GM12872 (cell line): ENCODE measurements around the gene LGI4.

ENCODE experiments used
- TF ChIP-seq, protein P1 (sequence below): IDR thresholded peaks from 3 replicates; pipeline ENCODE4 v1.5.1; 2011; ENCODE audit warnings: low read depth, mild to moderate bottlenecking, low read length, moderate library complexity; ENCODE audit not compliant: insufficient read depth

LGI4 gene

DNA sequence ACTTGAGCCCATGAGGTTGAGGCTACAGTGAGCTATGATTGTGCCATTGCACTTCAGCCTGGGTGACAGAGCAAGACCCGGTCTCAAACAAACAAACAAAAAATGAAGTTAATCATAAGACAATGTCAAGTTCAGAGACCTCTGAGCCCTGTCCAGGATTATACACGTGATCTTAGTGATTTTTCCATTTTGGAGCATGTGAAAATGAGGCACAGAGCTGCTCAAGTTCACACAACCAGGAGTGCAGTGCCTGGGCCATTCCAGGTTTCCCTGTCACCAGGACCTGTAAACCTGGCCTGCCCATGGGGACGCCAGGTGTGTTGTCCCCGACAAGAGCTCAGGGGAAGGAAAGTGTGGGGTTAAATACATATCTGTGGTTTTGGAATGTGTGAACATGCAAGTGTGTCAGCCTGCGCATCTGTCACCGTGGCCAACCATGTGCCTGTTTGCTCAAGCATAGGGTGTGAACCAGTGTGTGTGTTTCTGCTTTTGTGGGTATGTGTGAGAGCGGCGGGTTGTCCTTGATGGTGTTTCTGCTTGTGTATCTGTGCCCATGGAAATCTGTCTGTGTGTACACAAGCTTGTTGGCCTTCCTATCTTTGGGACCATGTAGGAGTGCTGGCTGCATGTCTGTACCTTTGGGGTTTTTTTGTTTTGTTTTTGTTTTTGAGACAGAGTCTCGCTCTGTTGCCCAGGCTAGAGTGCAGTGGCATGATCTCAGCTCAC is 2.3 kb upstream of the LGI4 start:
- TF ChIP-seq, protein P1, sequence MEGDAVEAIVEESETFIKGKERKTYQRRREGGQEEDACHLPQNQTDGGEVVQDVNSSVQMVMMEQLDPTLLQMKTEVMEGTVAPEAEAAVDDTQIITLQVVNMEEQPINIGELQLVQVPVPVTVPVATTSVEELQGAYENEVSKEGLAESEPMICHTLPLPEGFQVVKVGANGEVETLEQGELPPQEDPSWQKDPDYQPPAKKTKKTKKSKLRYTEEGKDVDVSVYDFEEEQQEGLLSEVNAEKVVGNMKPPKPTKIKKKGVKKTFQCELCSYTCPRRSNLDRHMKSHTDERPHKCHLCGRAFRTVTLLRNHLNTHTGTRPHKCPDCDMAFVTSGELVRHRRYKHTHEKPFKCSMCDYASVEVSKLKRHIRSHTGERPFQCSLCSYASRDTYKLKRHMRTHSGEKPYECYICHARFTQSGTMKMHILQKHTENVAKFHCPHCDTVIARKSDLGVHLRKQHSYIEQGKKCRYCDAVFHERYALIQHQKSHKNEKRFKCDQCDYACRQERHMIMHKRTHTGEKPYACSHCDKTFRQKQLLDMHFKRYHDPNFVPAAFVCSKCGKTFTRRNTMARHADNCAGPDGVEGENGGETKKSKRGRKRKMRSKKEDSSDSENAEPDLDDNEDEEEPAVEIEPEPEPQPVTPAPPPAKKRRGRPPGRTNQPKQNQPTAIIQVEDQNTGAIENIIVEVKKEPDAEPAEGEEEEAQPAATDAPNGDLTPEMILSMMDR = no peak

DNA sequence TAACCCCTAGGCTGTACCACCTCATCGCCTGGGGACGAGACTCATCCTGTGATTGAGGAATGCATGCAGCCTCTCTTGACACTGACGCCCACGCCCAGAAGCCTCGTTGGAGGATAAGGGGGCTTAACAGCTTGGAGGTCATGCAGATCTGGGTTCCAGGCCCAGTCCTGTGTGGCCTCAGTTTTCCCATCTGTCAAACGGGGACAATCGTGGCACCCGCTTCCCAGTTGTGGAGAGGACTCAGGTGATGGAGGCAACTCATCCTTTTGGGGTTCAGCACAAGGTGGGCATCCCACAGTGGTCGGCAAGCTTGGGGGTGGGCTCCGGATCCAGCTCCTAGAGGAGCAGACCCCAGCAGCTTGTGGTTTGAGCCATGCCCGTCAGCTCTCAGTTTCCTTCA is 1.4 kb upstream of the LGI4 start:
- TF ChIP-seq, protein P1 = no peak

DNA sequence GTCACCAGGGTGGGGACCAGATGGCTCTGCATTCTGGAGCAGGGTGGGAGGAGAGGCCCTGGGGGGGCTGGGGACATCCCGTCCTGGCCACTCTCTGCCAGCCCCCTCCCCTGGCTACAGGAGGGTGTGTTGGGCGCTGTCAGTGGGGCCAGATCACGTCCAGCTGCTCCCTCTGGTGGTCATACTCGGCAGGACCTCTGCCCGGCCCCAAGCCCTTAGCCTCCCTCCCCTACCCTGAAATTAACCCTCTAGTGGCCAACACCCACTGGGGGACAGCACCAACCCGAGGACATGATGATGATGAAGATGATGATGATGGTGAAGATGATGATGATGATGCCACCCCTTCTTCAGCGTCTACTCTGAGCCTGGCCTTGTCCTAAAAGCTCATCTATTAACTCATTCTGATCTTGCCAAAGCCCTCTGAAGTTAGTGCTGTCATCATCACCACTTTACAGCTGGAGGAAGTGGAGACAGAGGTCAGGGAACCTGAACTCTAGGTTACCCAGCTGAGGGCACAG is 590 bp upstream of the LGI4 start:
- TF ChIP-seq, protein P1 = peak; percentile 90

DNA sequence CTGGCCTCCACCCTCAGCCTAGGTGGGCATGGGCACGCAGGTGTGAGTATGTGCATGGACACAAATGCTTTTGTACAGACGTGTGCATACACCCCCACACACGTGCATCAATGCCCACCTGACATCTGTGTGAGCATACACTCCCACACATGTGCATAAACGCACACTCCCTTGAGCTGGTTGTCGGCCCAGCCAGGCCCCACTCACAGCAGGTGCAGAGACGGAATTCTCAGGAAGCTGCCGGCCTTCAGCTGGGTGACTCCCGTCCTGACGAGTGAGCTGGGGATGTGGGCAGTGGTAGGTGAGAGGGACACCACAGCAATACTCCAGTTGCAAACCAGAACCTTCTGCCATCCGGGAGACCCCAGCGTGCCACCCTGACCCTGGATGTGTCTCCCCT is 1.0 kb downstream of the LGI4 start:
- TF ChIP-seq, protein P1 = no peak

DNA sequence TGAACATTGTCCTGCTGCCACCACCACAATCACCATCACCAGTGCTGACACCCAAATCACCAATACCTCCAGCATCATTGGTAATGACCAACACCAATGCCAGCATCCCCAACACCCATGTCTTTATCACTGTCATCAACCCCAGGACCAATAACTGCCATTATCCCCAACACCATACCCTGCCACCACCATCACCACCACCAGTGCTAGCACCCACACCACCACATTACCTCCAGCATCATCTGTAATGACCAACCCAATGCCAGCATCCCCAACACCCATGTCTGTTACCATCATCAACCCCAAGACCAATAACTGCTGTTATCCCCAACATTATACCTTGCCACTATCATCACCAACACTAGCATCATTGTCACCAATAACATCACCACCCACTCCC is 2.6 kb downstream of the LGI4 start:
- TF ChIP-seq, protein P1 = no peak

DNA sequence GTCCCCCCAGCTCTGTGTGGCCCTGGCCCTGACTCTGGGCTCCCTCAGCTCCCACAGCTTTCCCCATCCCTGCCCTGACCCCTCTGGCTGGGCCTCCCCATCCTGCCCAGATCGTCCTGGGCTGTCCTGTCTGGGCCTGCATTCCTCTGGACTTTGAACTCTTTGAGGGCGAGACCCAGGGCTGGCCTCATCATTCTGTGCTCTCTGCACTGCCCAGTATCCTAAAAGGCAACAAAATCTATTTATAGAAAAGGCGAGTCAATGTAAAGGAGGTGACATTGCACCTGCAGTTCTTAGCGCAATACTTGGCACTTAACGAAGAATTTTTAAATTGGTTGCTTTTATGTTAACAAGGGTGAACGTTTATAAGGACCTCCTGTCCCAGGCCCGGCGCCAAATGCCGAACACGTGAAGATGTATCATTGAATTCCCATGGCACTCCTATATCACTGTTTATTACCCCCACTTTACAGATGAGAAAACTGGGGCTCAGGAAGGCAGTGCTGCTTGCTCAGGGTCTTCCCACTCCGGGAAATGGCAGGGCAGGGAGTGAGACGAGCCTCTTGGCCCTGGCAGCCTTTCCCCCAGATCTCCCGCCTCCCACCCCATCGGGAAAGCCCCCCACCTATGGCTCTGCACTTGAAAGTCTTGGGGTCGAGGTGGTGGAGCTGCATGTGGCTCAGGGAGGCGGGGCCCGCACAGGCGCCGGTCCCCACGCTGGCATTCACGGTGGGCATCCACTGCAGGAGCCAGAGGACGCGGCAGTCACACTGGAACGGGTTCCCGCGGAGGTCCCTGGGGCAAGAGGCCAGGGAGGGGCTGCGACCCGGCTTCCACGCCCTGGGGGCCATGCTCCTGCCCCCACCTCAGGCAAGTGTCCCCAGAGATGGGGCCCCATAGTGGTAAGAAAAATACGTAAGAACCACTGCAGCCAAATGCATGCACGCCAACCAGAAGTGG is 3.8 kb downstream of the LGI4 start:
- TF ChIP-seq, protein P1 = no peak

DNA sequence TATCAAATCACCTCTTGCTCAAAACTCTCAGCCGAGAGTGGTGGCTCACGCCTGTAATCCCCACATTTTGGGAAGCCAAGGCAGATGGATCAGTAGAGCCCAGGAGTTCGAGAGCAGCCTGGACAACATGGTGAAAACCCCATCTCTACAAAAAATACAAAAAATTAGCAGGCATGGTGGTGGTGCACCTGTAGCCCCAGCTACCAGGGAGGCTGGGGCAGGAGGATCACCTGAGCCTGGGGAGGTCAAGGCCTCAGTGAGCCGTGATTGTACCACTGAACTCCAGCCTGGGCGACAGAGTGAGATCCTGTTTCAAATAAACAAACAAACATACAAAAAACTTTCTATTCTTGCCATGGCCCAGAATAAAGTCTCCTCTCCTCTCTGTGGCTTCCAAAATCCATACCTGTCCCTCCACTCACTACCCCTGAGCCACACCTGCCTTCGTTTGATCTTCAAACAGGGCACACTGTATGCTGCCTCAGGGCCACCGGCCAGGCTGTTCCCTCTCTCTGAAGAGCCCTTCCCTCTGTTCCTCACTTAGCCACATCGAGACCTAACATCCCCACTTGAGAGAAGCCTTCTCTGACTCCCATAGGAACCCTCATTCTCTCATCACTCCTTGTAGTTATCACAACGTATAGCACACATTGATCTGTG is 6.3 kb downstream of the LGI4 start:
- TF ChIP-seq, protein P1 = no peak
